Measurements from ENCODE around the gene RFESD.

GRCh38 chr5:95620030-95620869, 26.3 kb upstream of the RFESD start, which contains the start of gene GPR150:
- TF ChIP-seq SP1 (IDR thresholded peaks at IDR 0.05), result no peak
- TF ChIP-seq BHLHE40 (IDR thresholded peaks at IDR 0.05; ENCODE audit: borderline replicate concordance), result no peak
- TF ChIP-seq SUZ12 (IDR thresholded peaks at IDR 0.05), result no peak
- TF ChIP-seq ZNF384 (IDR thresholded peaks at IDR 0.05), result no peak
- no peak for TF ChIP-seq FOXM1 (IDR thresholded peaks at IDR 0.05; ENCODE audit: borderline replicate concordance)
- TF ChIP-seq CTBP1 (IDR thresholded peaks at IDR 0.05; ENCODE audit: borderline replicate concordance), result no peak
- no peak for TF ChIP-seq FOXA1 (IDR thresholded peaks at IDR 0.05)
- TF ChIP-seq ELF4 (IDR thresholded peaks at IDR 0.05), result no peak
- no peak for TF ChIP-seq FOXK2 (IDR thresholded peaks at IDR 0.05)

Measured in HEK293T (cell line).